A549 (cell line): ENCODE measurements around the gene HMGN4.

Experiments used
- CTCF ChIP-seq: fragments of >200 bp; sonication (Bioruptor Twin); formaldehyde crosslinking; IDR thresholded peaks from 3 replicates; pipeline ENCODE4 v1.5.1; 2016
- NR3C1 ChIP-seq: fragments of >200 bp; sonication (Bioruptor Twin); formaldehyde crosslinking; IDR thresholded peaks from 3 replicates; pipeline ENCODE4 v1.6.1; 2017
- REST ChIP-seq: fragments of 200-600 bp; sonication (generic); IDR thresholded peaks from 2 replicates; pipeline ENCODE4 v1.6.1; 2016; ENCODE audit warnings: antibody characterized with exemption, mild to moderate bottlenecking, moderate library complexity
- SMC3 ChIP-seq: fragments of >200 bp; sonication (Bioruptor Twin); formaldehyde crosslinking; IDR thresholded peaks from 3 replicates; pipeline ENCODE4 v1.6.1; 2018; ENCODE audit warnings: inconsistent platforms
- ZSCAN20 ChIP-seq: fragments of 250-450 bp; sonication (Bioruptor Pico); IDR thresholded peaks from 2 replicates; pipeline ENCODE4 v1.8.0; 2022; ENCODE audit warnings: mild to moderate bottlenecking, moderate library complexity

GRCh38 chr6:26554447-26554696 lies 16.2 kb downstream of the HMGN4 start:
- TF ChIP-seq CTCF (no peak), SMC3 (no peak), NR3C1 (no peak), ZSCAN20 (CRISPR knock-in tag) (no peak), REST (no peak)
